Suprapubic skin (tissue), 4 donors: Measurements from ENCODE around the gene AGRP.

Source experiments
- POLR2A ChIP-seq, 2 donors: fragments of 450-650 bp; IDR thresholded peaks; one replicate each; pipeline ENCODE4 v1.6.1; 2017; ENCODE audit warnings: antibody characterized with exemption in 2 of 2, mild to moderate bottlenecking in 2 of 2, moderate library complexity in 2 of 2
- POLR2AphosphoS5 ChIP-seq, 3 donors: sonication (generic); formaldehyde crosslinking; IDR thresholded peaks; one replicate each; pipeline ENCODE4 v1.6.1; 2017; ENCODE audit warnings: antibody characterized with exemption in 3 of 3
- TF ChIP-seq, protein P1 (sequence below), 2 donors: fragments of 200-600 bp in 1 of 2; fragments of 450-650 bp in 1 of 2; sonication (generic) in 1 of 2; IDR thresholded peaks; one replicate each; pipeline ENCODE4 v1.5.1; 2016 to 2019; ENCODE audit warnings: antibody characterized with exemption in 2 of 2, mild to moderate bottlenecking in 1 of 2, moderate library complexity in 1 of 2

- TF ChIP-seq, protein P1, sequence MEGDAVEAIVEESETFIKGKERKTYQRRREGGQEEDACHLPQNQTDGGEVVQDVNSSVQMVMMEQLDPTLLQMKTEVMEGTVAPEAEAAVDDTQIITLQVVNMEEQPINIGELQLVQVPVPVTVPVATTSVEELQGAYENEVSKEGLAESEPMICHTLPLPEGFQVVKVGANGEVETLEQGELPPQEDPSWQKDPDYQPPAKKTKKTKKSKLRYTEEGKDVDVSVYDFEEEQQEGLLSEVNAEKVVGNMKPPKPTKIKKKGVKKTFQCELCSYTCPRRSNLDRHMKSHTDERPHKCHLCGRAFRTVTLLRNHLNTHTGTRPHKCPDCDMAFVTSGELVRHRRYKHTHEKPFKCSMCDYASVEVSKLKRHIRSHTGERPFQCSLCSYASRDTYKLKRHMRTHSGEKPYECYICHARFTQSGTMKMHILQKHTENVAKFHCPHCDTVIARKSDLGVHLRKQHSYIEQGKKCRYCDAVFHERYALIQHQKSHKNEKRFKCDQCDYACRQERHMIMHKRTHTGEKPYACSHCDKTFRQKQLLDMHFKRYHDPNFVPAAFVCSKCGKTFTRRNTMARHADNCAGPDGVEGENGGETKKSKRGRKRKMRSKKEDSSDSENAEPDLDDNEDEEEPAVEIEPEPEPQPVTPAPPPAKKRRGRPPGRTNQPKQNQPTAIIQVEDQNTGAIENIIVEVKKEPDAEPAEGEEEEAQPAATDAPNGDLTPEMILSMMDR (IDR thresholded peaks at IDR 0.05) = no peak
- TF ChIP-seq POLR2A (IDR thresholded peaks at IDR 0.05) = no peak
- no peak for TF ChIP-seq POLR2AphosphoS5 (IDR thresholded peaks at IDR 0.05)
Observed at GRCh38 chr16:67445913-67446907, 37.1 kb downstream of the AGRP start.
